Activated T-helper 1 cell treated with Interleukin-2 at 50 U/mL for 16 hours (primary cell): ENCODE data around the gene C4A.
"Not testable (repeated sequence)": the region's sequence is repeated elsewhere in the genome, so short reads cannot be mapped to it uniquely, and the experiment has no call there.

Experiments
- DNase-seq: peaks from one replicate; pipeline ENCODE4 v3.0.0-alpha.2; 2020; ENCODE audit warnings: low read depth

Gene C4A

GRCh38 chr6:31980998-31981397 is 859 bp upstream of the C4A start:
- not testable (repeated sequence) for DNase-seq

- not testable (repeated sequence) for DNase-seq
Observed at GRCh38 chr6:31989363-31989762, 7.5 kb downstream of the C4A start.

- not testable (repeated sequence) for DNase-seq
Observed at GRCh38 chr6:31994421-31994820, 12.6 kb downstream of the C4A start.

GRCh38 chr6:31996385-31996784 is 14.5 kb downstream of the C4A start:
- DNase-seq: not testable (repeated sequence)

GRCh38 chr6:32002546-32003268 is 20.9 kb downstream of the C4A start:
- not testable (repeated sequence) for DNase-seq

- not testable (repeated sequence) for DNase-seq
Observed at GRCh38 chr6:32003301-32003700, 21.4 kb downstream of the C4A start.

- DNase-seq: not testable (repeated sequence)
Observed at GRCh38 chr6:32004393-32004792, 22.5 kb downstream of the C4A start.

GRCh38 chr6:32004864-32005537 is 23.1 kb downstream of the C4A start:
- DNase-seq: not testable (repeated sequence)

GRCh38 chr6:32005538-32005880 is 23.7 kb downstream of the C4A start:
- not testable (repeated sequence) for DNase-seq

GRCh38 chr6:32005991-32006529 is 24.2 kb downstream of the C4A start:
- not testable (repeated sequence) for DNase-seq

- DNase-seq: not testable (repeated sequence)
Observed at GRCh38 chr6:32007086-32007485, 25.2 kb downstream of the C4A start.

GRCh38 chr6:32008037-32008436 is 26.2 kb downstream of the C4A start:
- DNase-seq: not testable (repeated sequence)

- DNase-seq: not testable (repeated sequence)
Observed at GRCh38 chr6:32008616-32009015, 26.8 kb downstream of the C4A start.

GRCh38 chr6:32009537-32009936 is 27.7 kb downstream of the C4A start:
- DNase-seq: not testable (repeated sequence)

- not testable (repeated sequence) for DNase-seq
Observed at GRCh38 chr6:32010856-32011530, 29.1 kb downstream of the C4A start.

GRCh38 chr6:32012941-32013617 is 31.2 kb downstream of the C4A start:
- DNase-seq: not testable (repeated sequence)

GRCh38 chr6:32013738-32014137 is 31.9 kb downstream of the C4A start:
- not testable (repeated sequence) for DNase-seq

GRCh38 chr6:32014547-32014946 is 32.7 kb downstream of the C4A start, which contains the start of gene C4B:
C4B (plus strand) TSS chr6:32014795; CDS start chr6:32014846, 51 bp downstream.
- DNase-seq: not testable (repeated sequence)

- DNase-seq: not testable (repeated sequence)
Observed at GRCh38 chr6:32022100-32022499, 40.2 kb downstream of the C4A start.

GRCh38 chr6:32028631-32029030 is 46.8 kb downstream of the C4A start:
- not testable (repeated sequence) for DNase-seq

- DNase-seq: not testable (repeated sequence)
Observed at GRCh38 chr6:32029553-32029952, 47.7 kb downstream of the C4A start.
